Activated effector memory CD4-positive, alpha-beta T cell treated with anti-CD3 and anti-CD28 coated beads, Interleukin-2, amount 50 U/mL, for 16 hours (primary cell): Measurements from ENCODE around the gene DCLRE1B.

Experiments used
- DNase-seq: peaks from one replicate; pipeline ENCODE4 v3.0.0-alpha.2; 2020

Gene DCLRE1B

DNA sequence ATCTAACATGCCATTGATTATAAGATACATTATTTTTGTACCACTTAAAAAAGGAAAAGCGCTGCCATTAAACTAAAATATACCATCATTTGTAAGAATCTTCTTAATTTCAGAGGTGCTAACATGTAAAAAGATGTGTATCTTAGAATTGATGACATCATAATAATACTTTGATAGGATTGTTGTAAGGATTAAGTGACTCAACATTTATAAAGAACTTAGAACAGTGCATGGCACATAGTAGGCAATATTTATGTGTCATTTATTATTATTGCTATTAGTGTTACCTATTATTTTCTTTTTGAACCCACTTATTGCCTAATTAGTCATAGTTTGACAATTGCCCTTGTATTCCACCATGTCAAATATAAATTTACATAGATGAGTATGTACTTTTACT lies 45.8 kb downstream of the DCLRE1B start:
- no peak for DNase-seq

- no peak for DNase-seq
Observed at GRCh38 chr1:113951719-113952118, 46.6 kb downstream of the DCLRE1B start.

GRCh38 chr1:113957984-113958383 lies 52.9 kb downstream of the DCLRE1B start:
- DNase-seq, result no peak

- no peak for DNase-seq
Observed at GRCh38 chr1:113958691-113959090, 53.6 kb downstream of the DCLRE1B start.

- DNase-seq, result no peak
Observed at GRCh38 chr1:113963281-113963906, 58.3 kb downstream of the DCLRE1B start.
